K562 (cell line): ENCODE results near the gene NOCT. TPM values are rescaled to one million over a fixed set of nuclear protein-coding genes. Genes with fewer than 3 reads are reported as not detected.
A peak's percentile ranks its signal among the peaks of the same experiment; 100 is the strongest.

Experiments
- ATAC-seq: fragments of 200-7000 bp; cut with Tn5 transposase; 3 replicates; pipeline ENCODE4 v1.9.1; 2020; ENCODE audit warnings: moderate library complexity
- BruUV-seq: library from RNA; stranded (reverse); fragments of 400-500 nt; replicated peaks from 2 replicates; lab custom pipeline; 2021; lab: Mats Ljungman, UMichigan
- CTCF ChIA-PET: fragments of 300-600 bp; formaldehyde crosslinking; extraction: SDS; loops from one replicate; lab custom pipeline; 2021; ENCODE audit warnings: low intra/inter-chr PET ratio; lab: Yijun Ruan, JAX
- POLR2A ChIA-PET: fragments of 300-600, 350-650 bp; sonication (Branson Sonifier 250); formaldehyde crosslinking; extraction: SDS; loops from one replicate; lab custom pipeline; 2021; ENCODE audit warnings: antibody characterized with exemption, inconsistent platforms; lab: Yijun Ruan, JAX
- DNase-seq, 4 experiments: peaks; one replicate each; pipeline versions ENCODE4 v3.0.0 to v3.0.0-alpha.2; 2011 to 2018; ENCODE audit warnings: low spot score in 3 of 4, mixed read lengths in 3 of 4; ENCODE audit errors: extremely low read depth in 1 of 4
- FAIRE-seq: peaks from 2 replicates; lab custom pipeline; 2011; peaks lifted over from hg19 to GRCh38; lab: Jason Lieb, UNC
- H2AFZ ChIP-seq: 2 replicates; pipeline ENCODE4 v1.6.0; 2011; ENCODE audit warnings: low read depth, low read length, control low read depth, inconsistent platforms
- H3K27ac ChIP-seq: fragments of 200-600 bp; 3 replicates; pipeline ENCODE4 v1.8.0; 2011; ENCODE audit warnings: low read depth, mild to moderate bottlenecking, control low read depth, inconsistent platforms, low read length, moderate library complexity, mixed read lengths; ENCODE audit errors: extremely low read depth
- H3K27me3 ChIP-seq, 2 experiments: fragments of 300-600 bp in 1 of 2; 2 replicates in 1 of 2; 3 replicates in 1 of 2; pipeline versions ENCODE4 v1.6.0 to v1.8.0; 2011; ENCODE audit warnings: inconsistent platforms in 2 of 2, low read length in 2 of 2, mild to moderate bottlenecking in 1 of 2, mixed read lengths in 1 of 2, moderate library complexity in 1 of 2; ENCODE audit not compliant: control insufficient read depth in 2 of 2, insufficient read depth in 2 of 2
- H3K36me3 ChIP-seq: fragments of 300-600 bp; 3 replicates; pipeline ENCODE4 v1.8.0; 2011; ENCODE audit warnings: mild to moderate bottlenecking, low read length, inconsistent platforms; ENCODE audit not compliant: control insufficient read depth, insufficient read depth
- H3K4me1 ChIP-seq, 2 experiments: fragments of 200-600 bp in 1 of 2; replicated peaks in 1 of 2; 2 replicates in 1 of 2; 3 replicates in 1 of 2; pipeline versions ENCODE4 v1.5.1 to v1.8.0; 2011; ENCODE audit warnings: inconsistent platforms in 2 of 2, low read length in 2 of 2, mild to moderate bottlenecking in 1 of 2, mixed read lengths in 1 of 2, moderate library complexity in 1 of 2; ENCODE audit not compliant: control insufficient read depth in 2 of 2, insufficient read depth in 2 of 2
- H3K4me2 ChIP-seq: 2 replicates; pipeline ENCODE4 v1.6.1; 2011; ENCODE audit warnings: low read length, control low read depth, inconsistent platforms, mixed read lengths; ENCODE audit not compliant: insufficient read depth
- H3K4me3 ChIP-seq: fragments of 200-600 bp; sonication (generic), shearing (Covaris generic); 2 replicates; pipeline ENCODE4 v1.5.1; 2016; ENCODE audit warnings: control low read depth, inconsistent platforms
- H3K79me2 ChIP-seq: fragments of 200-600 bp; 3 replicates; pipeline ENCODE4 v1.8.0; 2011; ENCODE audit warnings: low read length, inconsistent platforms; ENCODE audit not compliant: control insufficient read depth, insufficient read depth
- H3K9ac ChIP-seq, 2 experiments: 2 replicates each; pipeline versions ENCODE4 v1.6.0 to v1.6.1; 2011; ENCODE audit warnings: low read depth in 2 of 2, low read length in 2 of 2, control low read depth in 1 of 2, inconsistent platforms in 1 of 2, mild to moderate bottlenecking in 1 of 2, mixed read lengths in 1 of 2; ENCODE audit not compliant: insufficient read depth in 1 of 2
- H3K9me1 ChIP-seq: one replicate; pipeline ENCODE4 v1.6.0; 2011; ENCODE audit warnings: inconsistent platforms, mild to moderate bottlenecking, low read length, moderate library complexity; ENCODE audit not compliant: control insufficient read depth, insufficient read depth
- H3K9me3 ChIP-seq: replicated peaks from 2 replicates; pipeline ENCODE4 v1.5.1; 2011; ENCODE audit warnings: low read depth, low read length, inconsistent platforms; ENCODE audit not compliant: control insufficient read depth, insufficient read depth
- H4K20me1 ChIP-seq: replicated peaks from 2 replicates; pipeline ENCODE4 v1.6.1; 2011; ENCODE audit warnings: low read length, inconsistent platforms, mixed read lengths; ENCODE audit not compliant: control insufficient read depth, insufficient read depth
- CBX1 ChIP-seq: sonication (generic); IDR thresholded peaks from 2 replicates; pipeline ENCODE4 v1.6.1; 2016; ENCODE audit warnings: antibody characterized with exemption, low read depth, mild to moderate bottlenecking
- MEIS2 ChIP-seq: fragments of 450-650 bp; IDR thresholded peaks from 2 replicates; pipeline ENCODE4 v1.6.1; 2014; ENCODE audit warnings: mild to moderate bottlenecking; ENCODE audit not compliant: partially characterized antibody
- PBX2 ChIP-seq, 2 experiments: IDR thresholded peaks in 1 of 2; conservative IDR thresholded peaks in 1 of 2; 2 replicates each; pipeline ENCODE4 v1.6.1; 2016; ENCODE audit warnings: low read depth in 2 of 2, mild to moderate bottlenecking in 1 of 2, missing compliant biosample characterization in 1 of 2, missing genetic modification characterization in 1 of 2, moderate library complexity in 1 of 2
- PKNOX1 ChIP-seq: fragments of 450-650 bp; IDR thresholded peaks from 2 replicates; pipeline ENCODE4 v1.6.1; 2016
- WGBS: fragments of 100-300 bp; shearing (Covaris generic); methylation state at CpG from one replicate; pipeline ENCODE4 v1.1.6; 2016; ENCODE audit warnings: low coverage, mixed read lengths; ENCODE audit not compliant: insufficient coverage; ENCODE audit errors: missing lambda C conversion rate; 5-methylcytosine and 5-hydroxymethylcytosine counted together
- in situ Hi-C: fragments of 300-500 bp; cut with MboI; formaldehyde crosslinking; loops from 4 replicates; pipeline ENCODE4 v1.15.0; 2018; ENCODE audit warnings: inconsistent platforms, mixed read lengths
- intact Hi-C: fragments of 100-400 bp; cut with micrococcal nuclease; formaldehyde crosslinking; loops from 2 replicates; pipeline ENCODE4 v1.14.2; 2022
- polyA plus RNA-seq, 8 experiments: library from polyadenylated mRNA; depleted of rRNA in 4 of 8; stranded (reverse) in 5 of 8; unstranded in 3 of 8; fragments of >200 nt; fragmentation: Nextera tagmentation in 2 of 8; fragmentation: Illumina TruSeq in 1 of 8; extraction: Ambion mirVana in 2 of 8; extraction: Trizol in 1 of 8; gene quantifications; 2 replicates each; pipeline versions ENCODE4 v1.2.1 to v1.2.3, GENCODE V29; 2011 to 2014; ENCODE audit warnings: inconsistent platforms in 1 of 8, missing spikeins in 1 of 8
- total RNA-seq, 7 experiments: library from RNA; depleted of rRNA in 6 of 7; stranded (reverse); fragments of >200 nt in 6 of 7; fragmentation: Illumina TruSeq in 2 of 7; extraction: Trizol in 2 of 7; gene quantifications; 2 replicates each; pipeline versions ENCODE4 v1.2.1 to v1.2.3, GENCODE V29; 2011 to 2021; ENCODE audit warnings: low replicate concordance in 1 of 7

NOCT gene
- total and polyA plus RNA-seq, 9 of the 15 experiments (the other 6 are each of a cell fraction or from before 2014, with no cell fraction given) = 1.3 to 20.2 (median 11.1) TPM

GRCh38 chr4:138983690-138984089 lies 31.9 kb upstream of the NOCT start:
- in situ Hi-C loops (no loop called here), intact Hi-C loops (no loop called here)
- no peak overlapping the region for H3K4me3 ChIP-seq
- FAIRE-seq = no peak
- H3K27ac ChIP-seq = no peak overlapping the region
- ChIA-PET CTCF (no interaction called here), POLR2A (no interaction called here)
- 42% methylated on average over 5 of the region's 5 CpGs for WGBS
- H3K4me2 ChIP-seq = no peak overlapping the region
- TF ChIP-seq PKNOX1 (peak; percentile 88), MEIS2 (peak; percentile 86), CBX1 (no peak), PBX2 (CRISPR knock-in tag; IDR thresholded peaks at IDR 0.05; ENCODE audit: low read depth) (no peak), PBX2 (tag; conservative IDR thresholded peaks at IDR 0.05; ENCODE audit: low read depth) (peak; percentile 78)
- no peaks in the 10 kb centered on the region; a peak in 1 of 5 replicates for H3K4me1 ChIP-seq
- H2AFZ ChIP-seq = no peak overlapping the region
- H3K9me1 ChIP-seq = no peaks in the 10 kb centered on the region
- DNase-seq = no peak
- no peaks in the 10 kb centered on the region for H3K9me3 ChIP-seq
- BruUV-seq = no TSS peak
- no peak overlapping the region for H3K9ac ChIP-seq
- H3K36me3 ChIP-seq = no peaks in the 10 kb centered on the region
- ATAC-seq = peak; percentile 32; the same call in 2 of the 3 replicates
- no peaks in the 10 kb centered on the region for H4K20me1 ChIP-seq
- no peaks in the 10 kb centered on the region for H3K79me2 ChIP-seq
- H3K27me3 ChIP-seq = no peaks in the 10 kb centered on the region; a peak in 1 of 5 replicates
